Retinal pigment epithelial cell (primary cell): Measurements from ENCODE around the gene RASA2.
"Not testable (repeated sequence)": the region's sequence is repeated elsewhere in the genome, so short reads cannot be mapped to it uniquely, and the experiment has no call there.

ENCODE experiments used
- DNase-seq: peaks from one replicate; pipeline ENCODE4 v3.0.0-alpha.2; 2010; ENCODE audit warnings: low read depth
- H3K4me3 ChIP-seq: 2 replicates; pipeline ENCODE4 v1.5.1; 2011; ENCODE audit warnings: mild to moderate bottlenecking, low read length, control low read depth, moderate library complexity
- TF ChIP-seq, protein P1 (sequence below): conservative IDR thresholded peaks from 2 replicates; pipeline ENCODE4 v1.5.1; 2011; ENCODE audit warnings: low read depth, low read length, control low read depth, inconsistent platforms

The RASA2 gene

DNA sequence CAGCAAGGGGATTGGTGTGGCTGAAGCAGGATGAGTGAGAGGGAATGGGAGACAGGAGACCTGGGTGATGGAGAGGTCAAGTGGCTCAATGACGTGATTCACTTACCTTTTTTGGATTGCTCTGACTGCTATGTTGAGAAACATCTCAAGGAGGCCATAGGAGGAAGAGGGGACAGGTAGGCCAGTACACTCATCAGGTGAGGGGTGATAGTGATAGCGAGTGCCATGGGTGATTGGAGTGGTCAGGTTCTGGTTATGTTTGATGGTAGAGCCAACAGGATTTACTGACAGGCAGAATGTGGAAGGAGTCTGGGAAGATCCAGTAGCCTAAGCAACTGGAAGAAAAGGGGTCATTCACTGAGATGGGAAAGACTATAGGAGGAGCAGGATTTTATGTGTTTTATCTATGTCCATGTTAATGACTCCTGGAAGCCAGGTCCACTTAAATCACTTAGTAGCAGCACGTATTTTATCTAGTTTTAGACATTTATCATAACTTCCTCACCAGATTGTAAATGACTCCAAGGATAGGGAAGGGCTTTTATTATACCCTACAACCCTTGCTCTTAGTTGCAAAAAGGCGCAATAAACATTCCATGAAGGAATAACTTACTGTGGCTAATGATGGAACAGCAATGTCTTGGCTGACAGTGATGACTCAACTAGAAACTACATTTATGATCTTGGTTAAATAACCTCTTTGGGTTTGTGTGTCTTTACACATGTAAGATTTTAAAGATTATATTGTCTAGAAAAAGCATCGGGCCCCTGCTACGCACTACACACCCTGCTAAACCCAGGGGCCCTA lies 131.5 kb downstream of the RASA2 start:
- no peak overlapping the region for H3K4me3 ChIP-seq
- TF ChIP-seq, protein P1, sequence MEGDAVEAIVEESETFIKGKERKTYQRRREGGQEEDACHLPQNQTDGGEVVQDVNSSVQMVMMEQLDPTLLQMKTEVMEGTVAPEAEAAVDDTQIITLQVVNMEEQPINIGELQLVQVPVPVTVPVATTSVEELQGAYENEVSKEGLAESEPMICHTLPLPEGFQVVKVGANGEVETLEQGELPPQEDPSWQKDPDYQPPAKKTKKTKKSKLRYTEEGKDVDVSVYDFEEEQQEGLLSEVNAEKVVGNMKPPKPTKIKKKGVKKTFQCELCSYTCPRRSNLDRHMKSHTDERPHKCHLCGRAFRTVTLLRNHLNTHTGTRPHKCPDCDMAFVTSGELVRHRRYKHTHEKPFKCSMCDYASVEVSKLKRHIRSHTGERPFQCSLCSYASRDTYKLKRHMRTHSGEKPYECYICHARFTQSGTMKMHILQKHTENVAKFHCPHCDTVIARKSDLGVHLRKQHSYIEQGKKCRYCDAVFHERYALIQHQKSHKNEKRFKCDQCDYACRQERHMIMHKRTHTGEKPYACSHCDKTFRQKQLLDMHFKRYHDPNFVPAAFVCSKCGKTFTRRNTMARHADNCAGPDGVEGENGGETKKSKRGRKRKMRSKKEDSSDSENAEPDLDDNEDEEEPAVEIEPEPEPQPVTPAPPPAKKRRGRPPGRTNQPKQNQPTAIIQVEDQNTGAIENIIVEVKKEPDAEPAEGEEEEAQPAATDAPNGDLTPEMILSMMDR: no peak
- no peak for DNase-seq

DNA sequence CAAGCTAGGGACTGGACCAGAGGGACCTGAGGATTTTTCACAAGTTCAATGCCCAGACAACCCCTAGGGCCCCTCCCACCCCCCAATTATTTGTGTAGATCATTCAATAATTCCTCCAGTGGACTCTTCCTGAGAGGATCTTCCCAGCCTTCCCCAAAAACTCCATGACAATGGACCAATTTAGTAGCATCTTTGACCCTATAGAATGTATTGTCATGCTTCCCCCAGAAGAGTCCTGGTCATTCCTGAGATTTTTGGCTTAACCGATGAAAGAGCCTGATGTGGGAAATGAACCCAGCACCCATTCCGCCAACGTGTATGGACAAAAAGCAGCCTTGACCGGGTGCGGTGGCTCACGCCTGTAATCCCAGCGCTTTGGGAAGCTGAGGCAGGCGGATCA lies 132.1 kb downstream of the RASA2 start:
- DNase-seq: no peak
- TF ChIP-seq, protein P1: no peak
- H3K4me3 ChIP-seq: no peak overlapping the region

DNA sequence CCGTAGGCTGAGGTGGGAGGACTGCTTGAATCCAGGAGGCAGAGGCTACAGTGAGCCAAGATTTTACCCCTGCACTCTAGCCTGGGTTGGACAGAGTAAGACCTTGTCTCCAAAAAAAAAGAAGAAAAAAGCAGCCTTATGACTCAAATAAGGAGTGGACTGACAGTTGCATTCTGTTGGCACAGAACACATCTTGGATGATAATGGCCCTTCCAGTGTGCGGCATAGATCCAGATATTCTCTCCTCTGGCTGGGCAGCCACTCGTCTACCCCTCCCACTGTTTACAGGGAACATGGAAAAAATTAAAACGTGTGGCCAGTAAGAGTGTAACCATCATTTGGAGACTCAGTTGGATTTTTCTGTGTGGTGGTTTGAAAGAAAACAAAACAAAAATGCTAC lies 132.6 kb downstream of the RASA2 start:
- H3K4me3 ChIP-seq: no peak overlapping the region
- no peak for DNase-seq
- TF ChIP-seq, protein P1: no peak

DNA sequence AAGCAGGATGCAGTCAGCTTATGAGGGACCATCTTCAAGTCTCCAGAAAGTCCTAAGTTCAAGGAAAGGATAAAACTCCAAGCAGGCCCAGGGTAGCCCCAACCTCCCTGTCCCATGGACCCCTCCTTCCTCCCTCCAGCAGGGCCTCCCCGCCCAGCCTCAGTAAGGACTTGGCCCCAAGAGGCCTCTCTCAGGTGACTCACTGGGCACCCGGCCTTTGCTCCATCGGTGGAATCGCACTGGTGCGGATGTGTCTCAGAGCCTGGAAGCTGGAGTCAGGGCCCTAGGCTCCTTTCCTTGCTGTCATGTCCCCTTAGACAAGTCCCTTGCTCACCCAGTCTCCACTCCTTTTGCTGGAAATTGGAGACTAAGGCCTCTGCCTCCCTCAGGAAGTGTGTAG lies 136.9 kb downstream of the RASA2 start:
- TF ChIP-seq, protein P1: no peak
- no peak for DNase-seq
- no peak overlapping the region for H3K4me3 ChIP-seq

DNA sequence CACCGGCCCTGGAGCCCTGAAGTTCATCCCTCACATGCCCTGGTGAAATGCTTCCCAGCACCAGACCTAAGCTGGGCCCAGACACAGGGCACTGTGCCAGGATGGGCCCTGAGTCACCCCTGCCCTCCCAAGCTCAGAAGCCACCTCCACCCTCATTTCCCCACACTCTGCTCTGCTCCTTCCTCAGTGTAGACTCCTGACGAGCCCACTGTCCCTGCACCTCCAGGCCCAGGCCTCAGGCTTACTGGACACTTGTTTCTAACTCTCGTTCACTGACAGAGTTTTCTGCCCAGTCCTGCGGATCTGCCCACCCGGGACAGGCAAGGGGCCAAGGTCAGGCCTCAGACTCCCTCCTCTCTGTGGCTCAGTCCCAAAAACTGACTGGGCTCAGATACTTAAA lies 138.7 kb downstream of the RASA2 start:
- peak; percentile 34 for DNase-seq
- TF ChIP-seq, protein P1: no peak
- H3K4me3 ChIP-seq: no peak overlapping the region

DNA sequence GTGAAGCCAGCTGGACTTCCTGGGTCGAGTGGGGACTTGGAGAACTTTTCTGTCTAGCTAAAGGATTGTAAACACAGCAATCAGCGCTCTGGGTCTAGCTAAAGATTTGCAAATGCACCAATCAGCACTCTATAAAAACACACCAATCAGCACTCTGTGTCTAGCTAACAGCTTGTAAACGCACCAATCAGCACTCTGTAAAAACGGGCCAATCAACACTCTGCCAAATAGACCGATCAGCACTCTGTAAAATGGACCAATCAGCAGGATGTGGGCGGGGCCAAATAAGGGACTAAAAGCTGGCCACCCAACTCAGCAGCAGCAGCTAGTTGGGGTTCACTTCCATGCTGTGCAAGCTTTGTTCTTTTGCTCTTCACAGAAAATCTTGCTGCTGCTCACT lies 141.5 kb downstream of the RASA2 start:
- DNase-seq, H3K4me3 ChIP-seq: not testable (repeated sequence)

DNA sequence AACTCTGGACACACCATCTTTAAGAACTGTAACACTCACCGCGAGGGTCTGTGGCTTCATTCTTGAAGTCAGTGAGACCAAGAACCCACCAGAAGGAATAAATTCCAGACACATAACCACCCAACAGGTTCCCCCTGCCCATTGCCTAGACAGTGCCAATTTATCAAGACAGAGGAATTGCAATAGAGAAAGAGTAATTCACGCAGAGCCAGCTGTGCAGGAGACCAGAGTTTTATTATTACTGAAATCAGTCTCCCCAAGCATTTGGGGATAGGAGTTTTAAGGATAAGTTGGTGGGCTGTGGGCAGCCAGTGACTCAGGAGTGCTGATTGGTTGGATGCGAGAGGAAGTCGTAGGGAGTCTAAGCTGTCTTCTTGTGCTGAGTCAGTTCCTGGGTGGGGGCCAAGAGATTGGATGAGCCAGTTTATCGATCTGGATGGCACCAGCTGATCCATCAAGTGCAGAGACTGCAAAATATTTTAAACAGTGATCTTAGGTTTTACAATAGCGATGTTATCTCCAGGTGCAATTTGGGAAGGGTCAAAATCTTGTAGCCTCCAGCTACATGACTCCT lies 142.1 kb downstream of the RASA2 start:
- not testable (repeated sequence) for H3K4me3 ChIP-seq, DNase-seq

DNA sequence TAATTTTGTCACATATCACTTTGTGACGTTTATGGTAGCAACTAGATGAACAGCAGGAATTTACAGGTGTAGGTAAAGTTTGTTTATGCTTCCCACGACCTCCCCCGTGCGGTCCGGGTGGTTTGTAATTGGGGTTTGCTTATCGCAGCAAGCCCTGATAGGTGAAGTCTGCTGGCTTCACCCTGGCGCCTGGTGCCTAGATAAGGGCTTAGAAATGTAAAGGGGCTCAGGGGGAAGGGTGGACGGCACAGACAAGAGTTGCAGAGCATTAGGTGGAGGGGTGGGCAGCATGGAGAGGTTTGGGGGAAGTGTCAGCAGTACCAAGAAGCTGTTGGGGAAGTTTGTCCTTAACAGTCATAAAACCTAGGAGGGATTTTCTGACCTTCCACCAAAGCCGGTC lies 143.1 kb downstream of the RASA2 start:
- TF ChIP-seq, protein P1: no peak
- no peak for DNase-seq
- H3K4me3 ChIP-seq: no peak overlapping the region
